Measurements from ENCODE around the gene VWA5B2. TPM values are rescaled to one million over a fixed set of nuclear protein-coding genes. Genes with fewer than 3 reads are reported as not detected.
A peak's percentile ranks its signal among the peaks of the same experiment; 100 is the strongest.

Gene VWA5B2
- total and polyA plus RNA-seq, 9 of the 15 experiments (the other 6 are each of a cell fraction or from before 2014, with no cell fraction given) = 0.04 TPM; not detected in 8

- no peak for TF ChIP-seq ELF2 (CRISPR knock-in tag; IDR thresholded peaks at IDR 0.05)
- no peak for TF ChIP-seq PURB (CRISPR knock-in tag; IDR thresholded peaks at IDR 0.05; ENCODE audit: low read depth)
- TF ChIP-seq ZFP91 (CRISPR knock-in tag; IDR thresholded peaks at IDR 0.05) = no peak
- no peak for TF ChIP-seq RBM14 (IDR thresholded peaks at IDR 0.05; ENCODE audit: borderline replicate concordance, insufficient read depth, low read depth, low read length)
- no peak for TF ChIP-seq HOXB6 (CRISPR knock-in tag; IDR thresholded peaks at IDR 0.05; ENCODE audit: borderline replicate concordance)
- no peak for TF ChIP-seq BDP1 (IDR thresholded peaks at IDR 0.05; ENCODE audit: insufficient read depth, insufficient read length)
- no peak for TF ChIP-seq PHF20 (IDR thresholded peaks at IDR 0.05; ENCODE audit: partially characterized antibody)
- no peak for TF ChIP-seq NCOA2 (IDR thresholded peaks at IDR 0.05; ENCODE audit: partially characterized antibody in 2 of 2)
- TF ChIP-seq EHMT2 (IDR thresholded peaks at IDR 0.05) = peak; percentile 95
- no peak for TF ChIP-seq LEF1 (IDR thresholded peaks at IDR 0.05)
- TF ChIP-seq ZSCAN29 (IDR thresholded peaks at IDR 0.05) = no peak
- TF ChIP-seq PCBP2 (IDR thresholded peaks at IDR 0.05; ENCODE audit: low read depth, low read length, poor library complexity, severe bottlenecking) = no peak
- TF ChIP-seq CEBPB (tag; IDR thresholded peaks at IDR 0.05) = no peak
- no peak for TF ChIP-seq FOXJ2 (tag; IDR thresholded peaks at IDR 0.05)
- TF ChIP-seq ID3 (CRISPR knock-in tag; IDR thresholded peaks at IDR 0.05) = no peak
- TF ChIP-seq ID3 (tag; IDR thresholded peaks at IDR 0.05) = no peak
- TF ChIP-seq ETV1 (tag; conservative IDR thresholded peaks at IDR 0.05; ENCODE audit: low read depth) = 0 out of 2 replicates have a peak, but pooled peaks have one; percentile 10
- no peak for TF ChIP-seq UBTF (IDR thresholded peaks at IDR 0.05; ENCODE audit: borderline replicate concordance in 1 of 2, low read depth in 2 of 2, low read length in 2 of 2)
- 0 out of 2 replicates have a peak, but pooled peaks have one; percentile 17 for TF ChIP-seq FOXK1 (CRISPR knock-in tag; IDR thresholded peaks at IDR 0.05; ENCODE audit: borderline replicate concordance)
- TF ChIP-seq HDGF (IDR thresholded peaks at IDR 0.05) = no peak
- TF ChIP-seq BCOR (IDR thresholded peaks at IDR 0.05) = no peak
- TF ChIP-seq GATAD2A (IDR thresholded peaks at IDR 0.05) = no peak
- TF ChIP-seq ZNF584 (CRISPR knock-in tag; IDR thresholded peaks at IDR 0.05; ENCODE audit: low read depth) = no peak
- no peak for TF ChIP-seq ETS2 (tag; IDR thresholded peaks at IDR 0.05; ENCODE audit: borderline replicate concordance, poor library complexity, severe bottlenecking)
- no peak for TF ChIP-seq ZNF253 (CRISPR knock-in tag; conservative IDR thresholded peaks at IDR 0.05)
- TF ChIP-seq PPARD (CRISPR knock-in tag; IDR thresholded peaks at IDR 0.05) = no peak
- no peak for TF ChIP-seq ZNF436 (CRISPR knock-in tag; IDR thresholded peaks at IDR 0.05)
Measured at GRCh38 chr3:184240384-184241140, 11.2 kb downstream of the VWA5B2 start (continued).

Measured in K562 (cell line).